Gastroesophageal sphincter (tissue), 3 donors: ENCODE data around the gene AFM.

Experiments used
- CTCF ChIP-seq, 4 experiments: fragments of 200-600 bp in 2 of 4; fragments of 450-650 bp in 2 of 4; sonication (generic) in 1 of 4; IDR thresholded peaks; one replicate each; pipeline ENCODE4 v1.5.1; 2017 to 2019; ENCODE audit warnings: antibody characterized with exemption in 4 of 4, mild to moderate bottlenecking in 2 of 4, moderate library complexity in 2 of 4
- EP300 ChIP-seq: sonication (generic); formaldehyde crosslinking; IDR thresholded peaks from one replicate; pipeline ENCODE4 v1.6.1; 2017; ENCODE audit warnings: antibody characterized with exemption, mild to moderate bottlenecking
- POLR2A ChIP-seq, 2 donors: fragments of 450-650 bp; IDR thresholded peaks; one replicate each; pipeline ENCODE4 v1.6.1; 2017; ENCODE audit warnings: antibody characterized with exemption in 2 of 2, mild to moderate bottlenecking in 2 of 2, moderate library complexity in 1 of 2
- POLR2AphosphoS5 ChIP-seq: sonication (generic); formaldehyde crosslinking; IDR thresholded peaks from one replicate; pipeline ENCODE4 v1.6.1; 2017; ENCODE audit warnings: antibody characterized with exemption

GRCh38 chr4:73540826-73541225, 59.3 kb downstream of the AFM start:
- TF ChIP-seq CTCF (IDR thresholded peaks at IDR 0.05): no peak
- no peak for TF ChIP-seq POLR2A (IDR thresholded peaks at IDR 0.05)
- TF ChIP-seq POLR2AphosphoS5: no peak
- TF ChIP-seq EP300: no peak
